ENCODE data around the gene CTDSPL.

The CTDSPL gene

DNA sequence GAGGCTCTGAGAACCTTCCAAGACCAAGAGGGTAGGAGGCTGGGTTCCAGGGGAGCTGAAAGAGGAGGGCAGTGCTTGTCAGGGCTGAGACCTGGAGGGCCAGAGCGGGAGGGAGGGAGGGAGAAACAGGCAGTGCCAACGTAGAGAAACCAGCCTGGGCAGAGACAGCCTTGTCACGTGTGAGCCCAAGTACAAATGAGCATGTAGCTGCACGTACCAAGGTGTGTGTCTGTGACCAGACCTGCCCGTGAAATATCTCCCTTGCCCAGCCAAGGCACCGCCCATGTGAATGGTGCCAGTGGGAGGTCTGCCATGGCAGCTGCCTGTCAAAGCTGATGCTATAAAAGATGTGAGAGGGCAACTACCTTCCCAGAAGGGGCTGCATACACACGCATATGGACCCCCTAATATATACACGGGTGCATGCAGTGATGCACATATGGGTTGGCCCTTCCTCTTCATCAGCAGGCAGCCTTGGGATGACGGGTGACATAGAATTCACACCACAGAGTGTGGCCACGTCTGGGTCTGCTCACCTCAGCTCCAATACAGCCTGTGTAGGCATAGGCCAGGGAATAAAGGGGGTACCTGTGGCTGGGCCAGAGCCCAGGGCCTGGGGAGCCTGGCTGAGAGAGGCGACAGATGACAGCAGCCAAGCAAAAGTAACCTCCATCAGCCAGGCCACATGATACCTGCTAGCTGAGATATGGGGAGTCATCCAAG lies 7.8 kb upstream of the CTDSPL start:
- DNase-seq (ENCODE audit: low read depth in 1 of 2, low spot score in 1 of 2): no peak

GRCh38 chr3:37855363-37855970 lies 6.2 kb upstream of the CTDSPL start:
- peak; percentile 58 to 62 for DNase-seq (ENCODE audit: low read depth in 1 of 2, low spot score in 1 of 2)

- DNase-seq (ENCODE audit: low read depth in 1 of 2, low spot score in 1 of 2): no peak
Measured at GRCh38 chr3:37856381-37856780, 5.3 kb upstream of the CTDSPL start.

DNA sequence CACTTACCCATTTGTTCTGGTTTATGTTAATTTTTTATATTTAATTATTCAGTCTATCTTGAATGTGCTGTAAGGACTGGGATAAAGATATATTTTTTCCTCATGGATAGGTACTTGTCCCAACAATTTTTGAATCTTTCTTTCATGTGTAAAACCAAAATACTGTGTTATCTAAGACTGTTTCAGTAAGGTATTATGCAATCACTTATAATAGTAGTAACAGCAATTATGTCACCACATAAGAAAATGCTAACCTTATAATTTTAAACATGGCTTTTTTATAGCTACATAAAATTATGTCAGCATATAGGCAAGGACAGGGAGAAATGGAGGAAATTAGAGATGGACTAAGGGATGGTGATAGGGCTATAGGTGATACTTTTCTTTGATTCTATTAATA lies 2.9 kb upstream of the CTDSPL start:
- no peak for DNase-seq (ENCODE audit: low read depth in 1 of 2, low spot score in 1 of 2)

DNA sequence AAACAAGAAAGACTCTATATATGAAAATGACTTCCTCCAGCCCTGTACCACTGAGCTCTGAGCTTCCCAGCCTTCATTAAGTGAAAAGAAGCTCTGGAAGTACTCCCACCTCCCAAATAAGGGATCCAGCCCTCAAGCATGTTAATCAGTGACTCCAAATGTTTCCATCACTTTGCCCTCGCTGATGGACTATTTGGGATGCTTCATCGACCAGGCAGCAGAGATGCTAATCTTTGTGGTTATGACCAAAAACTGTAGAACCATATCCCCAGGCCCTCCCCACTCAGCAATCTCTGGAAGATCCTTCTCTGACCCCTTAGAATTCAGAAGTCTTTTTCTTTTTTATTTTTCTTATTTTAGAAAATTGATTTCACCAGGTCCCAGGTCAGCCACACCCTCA lies 2.3 kb upstream of the CTDSPL start:
- DNase-seq (ENCODE audit: low read depth in 1 of 2, low spot score in 1 of 2): no peak

GRCh38 chr3:37859908-37860199 lies 1.8 kb upstream of the CTDSPL start:
- no peak for DNase-seq (ENCODE audit: low read depth in 1 of 2, low spot score in 1 of 2)

GRCh38 chr3:37862219-37862902 lies 681 bp downstream of the CTDSPL start:
- peak; percentile 19 to 23 for DNase-seq (ENCODE audit: low read depth in 1 of 2, low spot score in 1 of 2)

GRCh38 chr3:37862903-37863815 lies 1.5 kb downstream of the CTDSPL start:
- DNase-seq (ENCODE audit: low read depth in 1 of 2, low spot score in 1 of 2): no peak

DNA sequence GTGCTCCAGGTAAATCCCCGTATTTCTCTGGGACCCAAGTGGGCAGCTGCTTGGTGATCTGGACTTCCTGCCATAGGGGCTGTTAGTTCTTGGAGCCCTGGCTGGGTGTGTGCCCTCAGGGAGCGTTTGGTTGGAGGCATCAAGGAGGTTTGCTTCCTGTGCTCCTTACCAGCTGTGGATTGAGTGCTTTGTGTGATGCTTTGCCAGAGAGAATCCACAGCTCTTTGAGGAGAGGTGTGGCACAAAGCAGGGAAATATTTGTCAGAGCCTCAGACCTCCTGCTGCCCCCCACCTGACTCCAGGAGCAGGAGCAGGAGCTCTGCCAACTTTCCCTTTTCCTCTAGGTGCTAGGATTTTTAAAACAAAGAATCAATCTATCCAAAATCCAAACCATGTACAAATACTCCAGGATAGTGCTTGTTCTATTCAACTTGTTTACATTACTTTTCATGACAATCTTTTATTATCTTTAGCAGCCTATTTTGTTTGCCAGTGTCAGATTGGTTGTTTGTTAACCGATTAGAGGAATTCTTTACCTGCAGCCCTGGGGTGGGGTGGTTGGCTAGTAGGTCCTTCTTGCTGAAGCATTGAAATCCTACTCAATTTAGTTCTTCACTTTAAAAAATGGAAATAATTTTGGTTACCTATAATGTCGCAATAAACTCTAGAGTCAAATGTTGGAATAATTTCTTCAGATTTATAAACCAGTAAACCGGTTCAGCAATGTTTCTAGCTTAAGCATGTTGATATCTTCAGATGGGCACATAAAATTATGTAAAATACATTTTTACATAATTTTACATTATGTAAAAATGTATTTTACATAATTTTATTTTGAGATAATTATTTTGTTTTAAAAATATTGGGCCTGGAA lies 2.5 kb downstream of the CTDSPL start:
- no peak for DNase-seq (ENCODE audit: low read depth in 1 of 2, low spot score in 1 of 2)

DNA sequence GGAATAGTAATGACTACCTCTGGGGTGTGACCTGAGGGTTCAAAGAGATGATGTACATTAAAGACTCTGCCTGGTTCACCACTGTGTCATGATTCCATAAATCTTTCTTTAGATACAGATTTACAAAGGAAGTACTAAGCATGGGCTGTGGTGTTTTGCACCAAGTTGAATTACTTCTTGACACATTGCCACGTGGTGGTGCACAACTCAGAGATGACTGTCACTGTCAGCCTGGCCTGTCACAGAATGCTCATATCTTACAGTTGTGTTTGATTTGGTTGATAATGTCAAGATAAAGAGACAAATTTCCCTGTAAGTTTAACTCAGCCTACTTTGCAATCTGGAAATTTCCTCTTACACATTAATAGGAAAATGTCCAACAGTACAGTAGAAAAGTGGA lies 3.2 kb downstream of the CTDSPL start:
- DNase-seq (ENCODE audit: low read depth in 1 of 2, low spot score in 1 of 2): no peak

GRCh38 chr3:37867144-37867543 lies 5.5 kb downstream of the CTDSPL start:
- no peak for DNase-seq (ENCODE audit: low read depth in 1 of 2, low spot score in 1 of 2)

DNA sequence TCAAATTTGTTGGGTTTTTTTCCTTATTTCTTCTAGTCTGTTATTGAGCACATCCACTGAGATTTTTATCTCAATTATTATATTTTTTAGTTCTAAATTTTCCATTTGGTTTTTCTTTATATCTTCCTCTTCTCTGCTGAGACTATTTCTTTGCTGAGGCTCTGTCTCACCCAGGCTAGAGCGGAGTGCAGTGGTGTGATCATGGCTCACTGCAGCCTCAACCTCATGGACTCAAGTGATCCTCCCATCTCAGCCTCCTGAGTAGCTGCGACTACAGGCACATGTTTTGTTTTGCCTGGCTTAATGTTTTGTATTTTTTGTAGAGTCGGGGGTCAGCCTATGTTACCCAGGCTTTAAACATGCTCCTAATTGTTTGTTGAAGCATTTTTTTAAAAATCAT lies 10.2 kb downstream of the CTDSPL start:
- no peak for DNase-seq (ENCODE audit: low read depth in 1 of 2, low spot score in 1 of 2)

GRCh38 chr3:37872413-37873160 lies 10.9 kb downstream of the CTDSPL start:
- DNase-seq (ENCODE audit: low read depth in 1 of 2, low spot score in 1 of 2): no peak

DNA sequence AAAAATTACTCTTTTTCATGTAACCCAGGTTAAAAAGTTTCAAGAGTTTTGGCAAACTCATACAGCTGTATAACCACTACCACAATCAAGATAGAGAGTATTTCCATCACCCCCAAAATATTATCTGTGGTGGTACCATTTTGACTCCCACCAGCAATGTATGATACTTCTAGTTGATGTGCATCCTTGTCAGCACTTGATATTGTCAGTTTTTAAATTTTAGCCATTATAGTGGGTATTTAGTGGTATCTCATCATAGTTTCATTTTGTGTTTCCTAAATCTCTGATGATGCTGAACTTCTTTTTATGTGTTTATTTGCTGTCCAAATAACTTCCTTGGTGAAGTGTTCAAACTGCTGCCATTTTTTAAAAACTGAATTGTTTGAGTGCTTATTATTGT lies 14.6 kb downstream of the CTDSPL start:
- DNase-seq (ENCODE audit: low read depth in 1 of 2, low spot score in 1 of 2): no peak

DNA sequence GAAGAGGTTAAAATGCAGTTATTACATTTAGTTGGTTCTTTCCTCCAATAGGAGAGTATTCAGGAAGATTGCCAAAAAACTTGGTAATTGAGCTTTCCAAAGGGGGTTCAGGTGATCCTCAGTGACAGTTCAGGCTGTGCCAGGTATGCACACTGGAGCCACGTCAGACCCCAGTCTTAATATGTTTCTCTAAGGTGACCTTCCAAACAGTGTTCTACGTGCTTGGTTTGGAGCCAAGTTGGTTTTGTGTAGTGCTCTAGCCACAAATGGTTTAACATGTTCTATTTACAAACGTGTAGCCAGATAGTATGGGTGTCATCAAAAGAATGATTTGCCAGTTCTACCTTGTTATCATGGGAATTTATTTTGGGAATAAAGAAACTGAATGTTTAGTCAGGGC lies 21.0 kb downstream of the CTDSPL start:
- DNase-seq (ENCODE audit: low read depth in 1 of 2, low spot score in 1 of 2): no peak

GRCh38 chr3:37885814-37886213 lies 24.1 kb downstream of the CTDSPL start:
- no peak for DNase-seq (ENCODE audit: low read depth in 1 of 2, low spot score in 1 of 2)

DNA sequence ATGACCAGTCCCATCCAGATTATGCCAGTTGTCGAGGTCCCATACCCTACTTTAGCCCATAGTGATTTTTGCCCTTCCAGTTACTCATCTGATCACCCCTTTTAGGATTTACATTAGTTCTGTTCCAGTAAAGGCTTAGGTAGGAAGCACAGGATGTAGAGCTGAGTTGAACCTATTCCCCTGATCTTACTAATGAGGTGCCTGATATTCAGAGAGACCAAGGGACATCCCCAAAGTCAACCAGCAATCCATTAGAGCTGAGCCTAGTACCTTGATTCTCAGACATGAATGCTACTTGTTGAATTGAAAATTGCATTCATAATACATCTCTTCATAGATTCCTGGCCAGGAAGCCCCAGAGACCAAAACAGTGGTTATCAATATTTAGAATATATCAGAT lies 24.7 kb downstream of the CTDSPL start:
- DNase-seq (ENCODE audit: low read depth in 1 of 2, low spot score in 1 of 2): no peak

- DNase-seq (ENCODE audit: low read depth in 1 of 2, low spot score in 1 of 2): no peak
Measured at GRCh38 chr3:37887062-37887461, 25.4 kb downstream of the CTDSPL start.

GRCh38 chr3:37887824-37888223 lies 26.1 kb downstream of the CTDSPL start:
- DNase-seq (ENCODE audit: low read depth in 1 of 2, low spot score in 1 of 2): no peak

GRCh38 chr3:37888421-37888820 lies 26.7 kb downstream of the CTDSPL start:
- DNase-seq (ENCODE audit: low read depth in 1 of 2, low spot score in 1 of 2): no peak

All from activated CD4-positive, alpha-beta T cell treated with anti-CD3 and anti-CD28 coated beads, Interleukin-2, amount 50 U/mL, for 24 hours (primary cell).